Natural killer cell treated with Interleukin-12 subunit alpha and Interleukin-12 subunit beta and Interleukin-15 and Interleukin-18, amount 100 ng/mL, for 72 hours (primary cell): ENCODE measurements around the gene COPG2. TPM values are rescaled to one million over a fixed set of nuclear protein-coding genes. Genes with fewer than 3 reads are reported as not detected.

Experiments used
- ATAC-seq, 2 donors: fragments of 150-1000 bp; cut with Tn5 transposase in 1 of 2; sonication (Bioruptor Pico), chemical (Tn5 transposase) in 1 of 2; 2 replicates each; pipeline ENCODE4 v1.10.0; 2021
- DNase-seq: peaks from one replicate; pipeline ENCODE4 v3.0.0; 2022; ENCODE audit warnings: low spot score
- H3K27ac Mint-ChIP-seq, 2 donors: 1 replicate in 1 of 2; 2 replicates in 1 of 2; pipeline ENCODE4 v1.8.0; 2022; ENCODE audit warnings: mixed read lengths in 2 of 2, mild to moderate bottlenecking in 1 of 2, moderate library complexity in 1 of 2
- H3K27me3 Mint-ChIP-seq, 2 donors: 1 replicate in 1 of 2; 2 replicates in 1 of 2; pipeline ENCODE4 v1.8.0; 2022; ENCODE audit warnings: mixed read lengths in 2 of 2
- H3K36me3 Mint-ChIP-seq: one replicate; pipeline ENCODE4 v1.8.0; 2022; ENCODE audit warnings: mixed read lengths
- H3K4me1 Mint-ChIP-seq, 2 donors: 1 replicate in 1 of 2; 2 replicates in 1 of 2; pipeline ENCODE4 v1.8.0; 2022; ENCODE audit warnings: low read depth in 2 of 2, mixed read lengths in 2 of 2, mild to moderate bottlenecking in 1 of 2
- H3K4me3 Mint-ChIP-seq: one replicate; pipeline ENCODE4 v1.8.0; 2022; ENCODE audit warnings: mixed read lengths
- H3K9me3 Mint-ChIP-seq: 2 replicates; pipeline ENCODE4 v1.8.0; 2022; ENCODE audit warnings: mixed read lengths
- total RNA-seq, 2 donors: library from RNA; stranded (reverse); gene quantifications; one replicate each; pipeline ENCODE4 v1.2.3, GENCODE V29; 2022

The COPG2 gene
- total RNA-seq, 2 donors from 2014 or later = 10.3 to 11.3 TPM

GRCh38 chr7:130674456-130674855 is 5.9 kb upstream of the COPG2 start:
- ATAC-seq = no peak

GRCh38 chr7:130673066-130673465 is 4.5 kb upstream of the COPG2 start:
- ATAC-seq = no peak
- Mint-ChIP-seq H3K27ac (no peak overlapping the region), H3K9me3 (no peaks in the 10 kb centered on the region), H3K4me1 (peaks cover 5 to 11% of the 10 kb centered on the region in 2 donors), H3K27me3 (peaks cover 13 to 27% of the 10 kb centered on the region in 2 donors), H3K4me3 (no peak overlapping the region), H3K36me3 (no peaks in the 10 kb centered on the region)
- no peak for DNase-seq

More at GRCh38 chr7:130674456-130674855, 5.9 kb upstream of the COPG2 start:
- DNase-seq = no peak
- Mint-ChIP-seq H3K27me3 (peaks cover 13 to 27% of the 10 kb centered on the region in 2 donors), H3K9me3 (no peaks in the 10 kb centered on the region), H3K27ac (no peak overlapping the region), H3K36me3 (no peaks in the 10 kb centered on the region), H3K4me1 (peaks cover 3 to 4% of the 10 kb centered on the region in 2 donors), H3K4me3 (no peak overlapping the region)

DNA sequence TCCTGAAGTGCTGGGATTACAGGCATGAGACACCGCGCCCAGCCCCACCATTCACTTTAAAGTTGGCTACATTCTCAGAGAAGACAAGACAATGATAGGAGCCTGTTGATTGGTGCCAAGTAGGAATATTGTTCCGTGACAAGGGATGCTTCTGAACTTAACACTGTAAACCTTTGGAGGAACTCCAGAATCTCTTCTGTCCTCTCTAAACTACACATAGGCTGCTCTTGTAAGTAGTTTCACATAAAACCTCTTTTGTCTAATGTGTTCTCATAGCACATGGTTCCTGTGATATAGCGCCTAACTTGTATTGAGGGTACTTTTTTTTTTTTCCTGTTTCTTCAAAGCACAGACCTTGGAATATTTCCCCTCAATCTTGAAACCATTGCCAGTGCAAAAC is 3.6 kb upstream of the COPG2 start:
- Mint-ChIP-seq H3K9me3 (no peaks in the 10 kb centered on the region), H3K4me1 (peaks cover 12 to 19% of the 10 kb centered on the region in 2 donors), H3K36me3 (no peaks in the 10 kb centered on the region), H3K27ac (no peak overlapping the region), H3K27me3 (peaks cover 9 to 18% of the 10 kb centered on the region in 2 donors), H3K4me3 (no peak overlapping the region)
- ATAC-seq = no peak
- no peak for DNase-seq

GRCh38 chr7:130669085-130669700 is 645 bp upstream of the COPG2 start:
- no peaks in the 10 kb centered on the region for H3K9me3 Mint-ChIP-seq
- DNase-seq = no peak

DNA sequence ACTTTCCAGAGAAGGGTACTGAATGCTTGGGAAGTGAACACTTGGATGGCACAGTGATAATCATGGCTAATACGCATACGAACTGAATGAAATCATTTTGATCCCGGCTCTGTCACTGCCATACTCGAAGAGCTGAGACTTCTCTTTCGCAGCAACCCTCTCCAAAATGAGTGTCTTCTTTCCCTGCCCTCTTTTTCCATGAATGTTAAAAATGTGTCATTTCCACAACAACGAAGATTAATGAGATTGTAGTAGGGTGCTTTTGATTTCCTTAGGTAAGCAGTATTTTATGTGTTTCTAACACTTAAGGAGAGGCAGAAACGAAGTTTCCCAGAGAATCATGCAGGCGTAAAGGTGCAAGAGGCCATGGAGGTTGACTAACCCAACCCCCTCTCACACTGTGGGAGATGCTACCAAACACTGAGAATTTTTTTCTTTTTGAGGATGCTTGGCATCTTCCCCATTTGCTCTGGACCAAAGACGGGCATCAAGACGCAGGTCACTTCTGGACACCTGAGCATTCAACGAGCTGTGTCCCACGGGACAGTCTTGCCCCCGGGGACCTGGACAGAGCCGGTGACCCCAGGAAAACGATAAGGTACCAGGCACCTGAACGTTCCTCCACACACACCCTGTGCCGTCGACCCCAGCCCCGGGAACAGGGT is 823 bp downstream of the COPG2 start:
- ATAC-seq (no peak), DNase-seq (no peak)
- H3K27me3 Mint-ChIP-seq = peaks cover 4 to 7% of the 10 kb centered on the region in 2 donors
- peak overlapping the region; percentile 79 for H3K4me3 Mint-ChIP-seq
- no peaks in the 10 kb centered on the region for H3K36me3 Mint-ChIP-seq
- no peaks in the 10 kb centered on the region for H3K9me3 Mint-ChIP-seq
- peaks cover 12 to 21% of the 10 kb centered on the region in 2 donors for H3K4me1 Mint-ChIP-seq
- peak overlapping the region in 1 of 2 donors; percentile 14 for H3K27ac Mint-ChIP-seq

More at GRCh38 chr7:130669085-130669700, 645 bp upstream of the COPG2 start:
- Mint-ChIP-seq H3K36me3 (no peaks in the 10 kb centered on the region), H3K4me1 (peaks cover 12 to 21% of the 10 kb centered on the region in 2 donors), H3K27me3 (peaks cover 4 to 9% of the 10 kb centered on the region in 2 donors), H3K4me3 (peak overlapping the region; percentile 86), H3K27ac (peak overlapping the region; percentile 58 to 64)
- ATAC-seq = no peak

DNA sequence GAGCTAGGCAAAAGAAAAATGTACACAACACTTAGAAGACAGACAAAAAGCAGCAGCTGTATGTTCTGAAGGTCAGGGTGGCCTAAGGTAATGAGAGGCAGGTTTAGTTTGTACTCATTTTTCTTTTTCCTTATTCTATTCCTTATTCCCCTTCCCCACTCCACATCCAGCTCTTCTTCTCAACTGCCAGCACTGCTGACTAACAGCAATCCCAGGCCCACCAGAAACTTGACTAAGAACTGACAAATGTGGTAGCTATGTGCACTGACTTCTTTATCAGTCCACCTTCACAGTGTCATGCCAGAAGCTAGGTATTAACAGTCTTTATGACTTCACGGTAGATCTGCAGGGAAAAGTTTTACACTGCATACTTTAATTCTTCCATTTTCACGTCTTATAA is 6.1 kb downstream of the COPG2 start:
- H3K27me3 Mint-ChIP-seq = no peaks in the 10 kb centered on the region
- H3K27ac Mint-ChIP-seq = no peak overlapping the region
- ATAC-seq (no peak), DNase-seq (no peak)
- peaks cover 19% of the 10 kb centered on the region for H3K36me3 Mint-ChIP-seq
- no peaks in the 10 kb centered on the region for H3K9me3 Mint-ChIP-seq
- H3K4me1 Mint-ChIP-seq = peaks cover 3 to 5% of the 10 kb centered on the region in 2 donors
- H3K4me3 Mint-ChIP-seq = no peak overlapping the region

DNA sequence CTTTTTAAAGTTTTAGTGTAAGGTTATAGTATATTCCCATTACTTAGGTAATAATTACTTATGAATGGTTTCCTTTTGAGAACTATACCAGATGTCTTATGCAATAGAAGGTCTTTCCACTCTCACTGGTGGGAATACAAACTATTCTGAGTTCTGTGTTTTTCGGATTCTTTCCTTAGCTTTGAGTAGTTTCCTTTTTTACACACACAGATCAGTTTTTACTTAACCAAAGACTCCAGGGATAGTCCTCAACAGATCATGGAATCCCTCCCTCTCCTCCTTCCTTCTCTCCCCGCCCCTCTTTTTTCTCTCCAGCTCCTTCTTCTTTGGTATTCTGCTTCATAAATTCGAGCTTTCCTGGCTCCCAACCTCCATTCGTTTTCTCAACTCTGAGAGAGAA is 13.3 kb downstream of the COPG2 start:
- Mint-ChIP-seq H3K27me3 (no peaks in the 10 kb centered on the region), H3K4me3 (no peak overlapping the region), H3K27ac (no peak overlapping the region), H3K36me3 (peaks cover 10% of the 10 kb centered on the region), H3K9me3 (no peaks in the 10 kb centered on the region), H3K4me1 (peaks cover 0 to 13% of the 10 kb centered on the region in 2 donors)
- DNase-seq = no peak
- no peak for ATAC-seq

DNA sequence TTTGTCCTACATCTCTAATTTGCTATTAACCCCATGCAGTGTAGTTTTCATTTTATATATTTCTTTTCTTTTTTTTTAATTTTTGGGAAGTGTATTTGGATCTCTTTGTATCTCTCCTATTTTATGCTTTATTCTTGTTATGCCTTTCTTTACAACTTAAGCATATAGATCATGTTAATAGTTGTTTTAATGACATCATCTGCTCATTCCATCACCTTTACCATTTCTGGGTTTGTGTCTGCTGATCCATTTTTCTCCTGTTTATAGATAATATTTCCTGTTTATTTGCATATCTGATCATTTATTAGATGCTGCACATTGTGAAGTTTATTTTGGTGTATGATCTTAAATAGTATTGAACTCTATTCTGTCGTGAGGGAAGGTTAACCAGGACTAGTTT is 13.7 kb downstream of the COPG2 start:
- H3K27ac Mint-ChIP-seq = no peak overlapping the region
- H3K36me3 Mint-ChIP-seq = peaks cover 11% of the 10 kb centered on the region
- no peaks in the 10 kb centered on the region for H3K9me3 Mint-ChIP-seq
- DNase-seq (no peak), ATAC-seq (no peak)
- H3K4me1 Mint-ChIP-seq = peaks cover 3 to 17% of the 10 kb centered on the region in 2 donors
- H3K4me3 Mint-ChIP-seq = no peak overlapping the region
- no peaks in the 10 kb centered on the region for H3K27me3 Mint-ChIP-seq

- DNase-seq (no peak), ATAC-seq (no peak)
- no peaks in the 10 kb centered on the region for H3K27me3 Mint-ChIP-seq
- H3K4me1 Mint-ChIP-seq = peaks cover 14 to 31% of the 10 kb centered on the region in 2 donors
- peak overlapping the region in 1 of 2 donors; percentile 70 for H3K27ac Mint-ChIP-seq
- H3K36me3 Mint-ChIP-seq = peaks cover 33% of the 10 kb centered on the region
- H3K9me3 Mint-ChIP-seq = no peaks in the 10 kb centered on the region
- no peak overlapping the region for H3K4me3 Mint-ChIP-seq
Observed at GRCh38 chr7:130650611-130651120, 17.9 kb downstream of the COPG2 start.

GRCh38 chr7:130649004-130649790 is 19.4 kb downstream of the COPG2 start:
- DNase-seq = no peak
- peak overlapping the region; percentile 26 to 70 for H3K27ac Mint-ChIP-seq
- H3K27me3 Mint-ChIP-seq = no peaks in the 10 kb centered on the region
- peaks cover 14 to 26% of the 10 kb centered on the region in 2 donors for H3K4me1 Mint-ChIP-seq
- peak; percentile 55 to 85 for ATAC-seq
- peak overlapping the region; percentile 60 for H3K4me3 Mint-ChIP-seq
- peaks cover 34% of the 10 kb centered on the region for H3K36me3 Mint-ChIP-seq
- H3K9me3 Mint-ChIP-seq = no peaks in the 10 kb centered on the region

- peaks cover 34% of the 10 kb centered on the region for H3K36me3 Mint-ChIP-seq
- ATAC-seq = no peak
Observed at GRCh38 chr7:130648580-130648979, 20.0 kb downstream of the COPG2 start.

GRCh38 chr7:130642383-130642782 is 26.2 kb downstream of the COPG2 start:
- Mint-ChIP-seq H3K9me3 (peaks cover 4% of the 10 kb centered on the region), H3K27me3 (no peaks in the 10 kb centered on the region), H3K4me3 (peak overlapping the region; percentile 58), H3K27ac (peak overlapping the region in 1 of 2 donors; percentile 57), H3K4me1 (peaks cover 3 to 13% of the 10 kb centered on the region in 2 donors), H3K36me3 (peaks cover 27% of the 10 kb centered on the region)
- no peak for ATAC-seq
- no peak for DNase-seq

More at GRCh38 chr7:130648580-130648979, 20.0 kb downstream of the COPG2 start:
- peak overlapping the region; percentile 60 for H3K4me3 Mint-ChIP-seq
- peak overlapping the region; percentile 26 to 70 for H3K27ac Mint-ChIP-seq
- H3K27me3 Mint-ChIP-seq = no peaks in the 10 kb centered on the region
- no peak for DNase-seq
- H3K4me1 Mint-ChIP-seq = peaks cover 14 to 19% of the 10 kb centered on the region in 2 donors
- no peaks in the 10 kb centered on the region for H3K9me3 Mint-ChIP-seq

- Mint-ChIP-seq H3K27ac (peak overlapping the region in 1 of 2 donors; percentile 57), H3K4me3 (peak overlapping the region; percentile 58), H3K27me3 (no peaks in the 10 kb centered on the region), H3K36me3 (peaks cover 31% of the 10 kb centered on the region), H3K9me3 (peaks cover 9% of the 10 kb centered on the region), H3K4me1 (peaks cover 3 to 13% of the 10 kb centered on the region in 2 donors)
- ATAC-seq (peak in 1 of 2 donors; percentile 59), DNase-seq (no peak)
Observed at GRCh38 chr7:130641497-130641896, 27.1 kb downstream of the COPG2 start.
